Ovary (tissue), 9 donors: ENCODE data around the gene HS1BP3. TPM values are rescaled to one million over a fixed set of nuclear protein-coding genes. Genes with fewer than 3 reads are reported as not detected.

Experiments used
- DNase-seq, 5 donors: peaks; one replicate each; pipeline ENCODE4 v3.0.0-alpha.2; 2019 to 2020
- H3K27ac ChIP-seq, 2 donors: fragments of 200-600 bp; one replicate each; pipeline versions ENCODE4 v1.5.1 to v1.8.0; 2019 to 2022
- H3K27me3 ChIP-seq: fragments of 200-600 bp; one replicate; pipeline ENCODE4 v1.8.0; 2022
- H3K36me3 ChIP-seq: fragments of 200-600 bp; sonication (generic); one replicate; pipeline ENCODE4 v1.5.1; 2019
- H3K4me1 ChIP-seq: one replicate; pipeline ENCODE4 v1.8.1; 2013; ENCODE audit warnings: mild to moderate bottlenecking, moderate library complexity; ENCODE audit not compliant: insufficient read depth
- H3K4me3 ChIP-seq: fragments of 200-600 bp; sonication (generic); one replicate; pipeline ENCODE4 v1.5.1; 2017
- H3K9me3 ChIP-seq, 2 donors: fragments of 200-600 bp in 1 of 2; sonication (generic) in 1 of 2; one replicate each; pipeline versions ENCODE4 v1.5.1 to v1.8.1; 2013 to 2019; ENCODE audit warnings: mild to moderate bottlenecking in 1 of 2, moderate library complexity in 1 of 2
- EP300 ChIP-seq: sonication (generic); formaldehyde crosslinking; IDR thresholded peaks from one replicate; pipeline ENCODE4 v1.6.1; 2017; ENCODE audit warnings: antibody characterized with exemption
- POLR2A ChIP-seq: fragments of 450-650 bp; IDR thresholded peaks from one replicate; pipeline ENCODE4 v1.6.1; 2017; ENCODE audit warnings: antibody characterized with exemption, mild to moderate bottlenecking, moderate library complexity
- WGBS, 3 donors: extraction: QIAGEN DNeasy Blood & Tissue Kit in 1 of 3; methylation state at CpG; one replicate each; pipeline versions ENCODE4 v1.1.5 to v1.1.7; 2013 to 2017; 5-methylcytosine and 5-hydroxymethylcytosine counted together
- intact Hi-C, 4 donors: fragments of 100-400 bp; cut with DNase I; formaldehyde crosslinking; loops; one replicate each; pipeline versions ENCODE4 v1.11.0 to v1.15.1; 2022 to 2023
- polyA plus RNA-seq, 2 donors: library from polyadenylated mRNA; stranded (reverse); fragments of 200-250 nt in 1 of 2; fragments of 350-450 nt in 1 of 2; fragmentation: Illumina TruSeq in 1 of 2; extraction: RNeasy Lipid Tissue Mini Kit (QIAGEN cat#74804) in 1 of 2; gene quantifications; one replicate each; pipeline ENCODE4 v1.2.3, GENCODE V29; 2013 to 2014
- total RNA-seq, 7 donors: library from RNA; depleted of rRNA in 2 of 7; stranded (reverse); fragments of >200 nt in 2 of 7; fragmentation: NEBNext Ultra II Directional in 3 of 7; extraction: Animal tissue kit (Norgen Biotek cat#: 25700) in 3 of 7; gene quantifications; one replicate each; pipeline versions ENCODE4 v1.1.0 to v1.2.4, GENCODE V29; 2016 to 2023
- TF ChIP-seq, protein P1 (sequence below), 3 donors: fragments of 450-650 bp in 2 of 3; fragments of 200-600 bp in 1 of 3; IDR thresholded peaks; one replicate each; pipeline versions ENCODE4 v1.5.1 to v1.8.0; 2016 to 2022; ENCODE audit warnings: antibody characterized with exemption in 3 of 3, mild to moderate bottlenecking in 1 of 3
- donor health status: DM: no; HTN: no; CAD: no; lungs with moderate emphysema.
- donor health status: DM: no; HTN: no; CAD: no.
- donor health status: Bipolar disorder and iron deficiency.
- donor health status: DM: yes; HTN: yes; CAD: no.
- donor health status: DM: no; HTN: no; CAD: no.
- donor health status: DM: yes; HTN: yes; CAD: no.

Gene HS1BP3
- total and polyA plus RNA-seq, 9 donors: 12.0 to 24.4 (median 22.2) TPM

DNA sequence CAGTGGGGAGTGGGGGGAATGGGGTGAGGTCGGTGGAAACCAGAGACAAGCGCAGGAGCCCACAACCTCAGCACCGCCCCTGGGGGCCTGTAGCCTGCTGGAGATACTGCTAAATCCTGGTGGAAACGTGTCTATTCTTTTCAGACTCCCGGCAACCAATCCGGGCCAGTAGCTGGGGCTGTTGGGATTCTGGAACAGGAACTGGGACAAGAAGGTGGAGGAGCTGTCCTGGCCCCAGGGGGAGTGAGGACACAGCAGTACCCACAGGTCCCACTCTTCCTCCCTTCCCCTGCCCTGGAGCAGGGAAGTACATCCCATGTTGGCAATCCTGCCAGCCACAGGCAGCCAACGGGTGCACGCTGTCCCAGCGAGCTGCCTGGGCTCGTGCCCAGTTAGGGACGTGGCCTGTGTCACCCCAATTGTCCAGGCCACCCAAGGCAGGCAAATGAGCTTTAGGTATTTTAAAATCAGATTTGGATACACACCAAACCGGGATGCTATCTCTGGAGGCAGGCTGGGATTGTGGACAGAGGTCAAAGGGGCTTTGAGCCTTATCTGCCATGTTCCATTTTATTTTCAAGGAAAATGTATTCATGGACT lies 51.8 kb downstream of the HS1BP3 start:
- 79 to 83% (median 80%) methylated on average over 12 of the region's 12 CpGs for WGBS, 3 donors
- H3K27me3 ChIP-seq: no peaks in the 10 kb centered on the region
- intact Hi-C loops: loop anchor here in 2 of 4 donors (5.0 to 10.0 kb wide), 2 partner anchors 144 to 152 kb away; partner anchors contain the start of gene RHOB (in 1 of the 2)
- no peaks in the 10 kb centered on the region for H3K36me3 ChIP-seq
- TF ChIP-seq POLR2A: no peak
- TF ChIP-seq EP300: no peak
- TF ChIP-seq, protein P1, sequence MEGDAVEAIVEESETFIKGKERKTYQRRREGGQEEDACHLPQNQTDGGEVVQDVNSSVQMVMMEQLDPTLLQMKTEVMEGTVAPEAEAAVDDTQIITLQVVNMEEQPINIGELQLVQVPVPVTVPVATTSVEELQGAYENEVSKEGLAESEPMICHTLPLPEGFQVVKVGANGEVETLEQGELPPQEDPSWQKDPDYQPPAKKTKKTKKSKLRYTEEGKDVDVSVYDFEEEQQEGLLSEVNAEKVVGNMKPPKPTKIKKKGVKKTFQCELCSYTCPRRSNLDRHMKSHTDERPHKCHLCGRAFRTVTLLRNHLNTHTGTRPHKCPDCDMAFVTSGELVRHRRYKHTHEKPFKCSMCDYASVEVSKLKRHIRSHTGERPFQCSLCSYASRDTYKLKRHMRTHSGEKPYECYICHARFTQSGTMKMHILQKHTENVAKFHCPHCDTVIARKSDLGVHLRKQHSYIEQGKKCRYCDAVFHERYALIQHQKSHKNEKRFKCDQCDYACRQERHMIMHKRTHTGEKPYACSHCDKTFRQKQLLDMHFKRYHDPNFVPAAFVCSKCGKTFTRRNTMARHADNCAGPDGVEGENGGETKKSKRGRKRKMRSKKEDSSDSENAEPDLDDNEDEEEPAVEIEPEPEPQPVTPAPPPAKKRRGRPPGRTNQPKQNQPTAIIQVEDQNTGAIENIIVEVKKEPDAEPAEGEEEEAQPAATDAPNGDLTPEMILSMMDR (IDR thresholded peaks at IDR 0.05): no peak
- peak in 4 of 5 donors; percentile 30 to 50 (median 43) for DNase-seq
- no peaks in the 10 kb centered on the region for H3K9me3 ChIP-seq
- no peak overlapping the region for H3K4me3 ChIP-seq
- H3K4me1 ChIP-seq: peaks cover 20% of the 10 kb centered on the region
- no peak overlapping the region for H3K27ac ChIP-seq

DNA sequence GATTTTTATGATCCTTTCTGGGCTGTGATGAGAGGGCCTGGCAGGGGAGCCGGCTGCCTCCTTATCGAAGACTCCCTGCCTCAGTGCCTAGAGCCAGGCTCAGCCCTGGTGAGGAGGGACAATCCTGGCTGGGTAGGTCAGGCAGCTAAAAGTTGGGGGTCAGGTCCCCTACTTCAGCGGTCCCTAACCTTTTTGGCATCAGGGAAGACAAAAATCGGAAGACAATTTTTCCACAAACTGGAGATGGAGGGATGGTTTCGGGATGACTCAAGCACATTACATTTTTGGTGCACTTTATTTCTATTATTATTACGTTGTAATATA lies 53.1 kb downstream of the HS1BP3 start:
- H3K9me3 ChIP-seq: no peaks in the 10 kb centered on the region
- intact Hi-C loops: loop anchor here in 2 of 4 donors (5.0 to 10.0 kb wide), 2 partner anchors 143 to 151 kb away; partner anchors contain the start of gene RHOB (in 1 of the 2)
- H3K27me3 ChIP-seq: no peaks in the 10 kb centered on the region

DNA sequence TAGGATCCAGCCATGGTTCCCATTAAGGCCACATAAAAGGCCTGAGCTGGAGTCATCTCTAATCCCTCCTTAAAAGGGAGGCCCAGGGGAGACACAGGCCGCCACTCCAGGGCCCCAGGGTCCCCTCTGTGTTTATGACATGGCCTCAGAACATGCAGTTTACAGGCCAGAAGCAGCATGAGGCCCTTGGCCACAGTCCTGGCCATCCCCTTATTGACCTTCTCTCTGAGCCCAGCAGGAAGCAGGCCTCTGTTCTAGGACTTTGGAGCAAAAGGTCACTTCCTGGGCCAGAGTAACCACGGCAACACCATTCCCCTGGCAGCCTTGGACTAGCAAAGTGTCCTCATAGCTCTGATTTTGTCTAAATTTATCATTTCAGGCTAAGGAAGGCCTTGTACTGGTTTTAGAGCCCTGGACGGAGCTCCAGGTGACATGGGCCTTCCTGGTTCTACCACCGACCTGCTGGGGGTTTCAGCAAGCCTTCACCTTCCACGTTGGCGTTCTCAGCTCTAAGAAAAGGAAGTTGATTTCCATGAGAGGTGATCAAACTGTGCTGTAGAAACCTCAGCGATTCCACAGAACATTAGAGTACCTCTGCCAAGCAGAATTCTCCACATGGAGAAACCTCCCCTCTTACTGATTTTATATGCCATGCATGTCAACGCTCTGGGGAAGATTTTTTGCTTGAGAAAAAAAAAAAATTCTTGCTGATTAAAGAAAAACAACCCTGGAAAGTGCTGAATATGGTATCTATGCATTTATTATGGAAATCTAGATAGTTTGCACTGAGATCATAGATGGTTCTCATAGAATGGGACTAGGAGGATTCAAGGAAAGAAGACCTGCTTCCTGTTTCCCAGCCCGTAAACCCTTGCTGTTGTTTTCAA lies 53.7 kb downstream of the HS1BP3 start:
- Histone ChIP-seq H3K9me3 (no peaks in the 10 kb centered on the region), H3K27me3 (no peaks in the 10 kb centered on the region), H3K4me3 (no peak overlapping the region), H3K27ac (peak overlapping the region; percentile 62 to 63), H3K4me1 (peaks cover 32% of the 10 kb centered on the region), H3K36me3 (no peaks in the 10 kb centered on the region)
- intact Hi-C loops: loop anchor here in 2 of 4 donors (5.0 to 10.0 kb wide), 2 partner anchors 142 to 150 kb away; partner anchors contain the start of gene RHOB (in 1 of the 2)
- peak; percentile 74 to 93 (median 91) for DNase-seq
- TF ChIP-seq, protein P1 (IDR thresholded peaks at IDR 0.05): no peak
- TF ChIP-seq POLR2A (peak; percentile 6), EP300 (peak; percentile 80)
- 47 to 66% (median 58%) methylated on average over 9 of the region's 9 CpGs for WGBS, 3 donors

More for the DNA sequence above, 53.1 kb downstream of the HS1BP3 start:
- H3K4me3 ChIP-seq: no peak overlapping the region
- H3K36me3 ChIP-seq: no peaks in the 10 kb centered on the region
- H3K27ac ChIP-seq: peak overlapping the region; percentile 57 to 63
- WGBS, 3 donors: 70 to 88% (median 78%) methylated on average over 6 of the region's 6 CpGs
- TF ChIP-seq, protein P1 (IDR thresholded peaks at IDR 0.05): no peak
- TF ChIP-seq POLR2A (no peak), EP300 (no peak)
- peaks cover 32% of the 10 kb centered on the region for H3K4me1 ChIP-seq
- DNase-seq: peak in 3 of 5 donors; percentile 25 to 32 (median 27)

DNA sequence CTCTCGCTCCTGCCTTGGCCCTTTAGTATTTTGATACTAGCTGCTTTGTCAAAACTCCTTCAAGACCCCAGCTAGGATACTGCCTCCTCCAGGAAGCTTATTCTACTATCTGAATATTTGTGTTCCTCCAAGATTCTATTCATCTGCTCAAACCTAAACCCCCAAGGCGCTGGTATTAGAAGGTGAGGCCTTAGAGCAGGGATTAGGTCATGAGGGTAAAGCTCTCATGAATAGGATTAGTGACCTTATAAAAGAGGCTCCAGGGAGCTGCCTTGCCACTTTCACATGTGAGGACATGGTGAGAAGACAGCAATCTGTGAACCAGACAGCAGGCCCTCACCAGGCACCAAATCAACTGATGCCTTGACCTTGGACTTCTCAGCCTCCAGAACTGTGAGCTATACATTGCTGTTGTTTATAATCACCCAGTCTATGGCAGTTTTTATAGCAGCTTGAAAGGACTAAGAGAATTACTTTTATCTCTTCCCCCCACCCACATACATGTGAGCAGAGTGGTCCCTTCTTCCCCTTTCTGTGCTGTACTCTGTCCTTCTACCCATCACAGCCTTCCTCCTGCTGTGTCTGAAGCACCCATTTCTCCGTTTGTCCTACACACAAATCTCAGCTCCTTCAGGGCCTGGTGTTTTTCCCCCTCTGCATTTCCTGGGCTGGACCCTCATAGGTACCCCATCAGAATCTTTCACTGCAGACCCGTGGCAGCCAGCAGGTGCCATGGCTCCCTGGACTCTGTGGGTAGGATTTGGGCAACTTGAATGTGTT lies 54.5 kb downstream of the HS1BP3 start:
- H3K36me3 ChIP-seq: no peaks in the 10 kb centered on the region
- H3K27me3 ChIP-seq: no peaks in the 10 kb centered on the region
- intact Hi-C loops: loop anchor here in 2 of 4 donors (5.0 to 10.0 kb wide), 2 partner anchors 142 to 149 kb away; partner anchors contain the start of gene RHOB (in 1 of the 2)
- DNase-seq: peak in 3 of 5 donors; percentile 4 to 12 (median 9)
- H3K4me3 ChIP-seq: no peak overlapping the region
- H3K9me3 ChIP-seq: no peaks in the 10 kb centered on the region
- TF ChIP-seq, protein P1 (IDR thresholded peaks at IDR 0.05): no peak
- TF ChIP-seq EP300: no peak
- TF ChIP-seq POLR2A: no peak
- peaks cover 35% of the 10 kb centered on the region for H3K4me1 ChIP-seq
- WGBS, 3 donors: 89 to 95% (median 94%) methylated on average over 4 of the region's 4 CpGs
- peak overlapping the region; percentile 62 to 63 for H3K27ac ChIP-seq
